Activated CD4-positive, alpha-beta T cell treated with anti-CD3 and anti-CD28 coated beads, Interleukin-2, Interleukin-6, amounts not matched to agents 100 ng/mL and 50 ng/mL, durations not matched to agents 16 hours and 8 hours (primary cell): ENCODE measurements around the gene HGFAC.
"Not testable (repeated sequence)": the region's sequence is repeated elsewhere in the genome, so short reads cannot be mapped to it uniquely, and the experiment has no call there.

ENCODE experiments used
- DNase-seq: peaks from one replicate; pipeline ENCODE4 v3.0.0-alpha.2; 2020

Gene HGFAC

GRCh38 chr4:3441501-3442459 lies at the start of gene HGFAC:
Gene HGFAC (plus strand): TSS chr4:3441968. CDS start chr4:3442002, 34 bp downstream.
- DNase-seq = no peak

GRCh38 chr4:3392321-3392720 lies 49.4 kb upstream of the HGFAC start:
- no peak for DNase-seq

GRCh38 chr4:3393171-3393570 lies 48.6 kb upstream of the HGFAC start:
- DNase-seq = no peak

- no peak for DNase-seq
Observed at GRCh38 chr4:3396600-3396999, 45.2 kb upstream of the HGFAC start.

- DNase-seq = no peak
Observed at GRCh38 chr4:3397128-3397527, 44.6 kb upstream of the HGFAC start.

- DNase-seq = peak; percentile 12
Observed at GRCh38 chr4:3399277-3400194, 42.2 kb upstream of the HGFAC start.

- DNase-seq = no peak
Observed at GRCh38 chr4:3401436-3402171, 40.2 kb upstream of the HGFAC start.

- DNase-seq = no peak
Observed at GRCh38 chr4:3402491-3403347, 39.0 kb upstream of the HGFAC start.

- DNase-seq = no peak
Observed at GRCh38 chr4:3403348-3403906, 38.3 kb upstream of the HGFAC start.

GRCh38 chr4:3404546-3404945 lies 37.2 kb upstream of the HGFAC start:
- DNase-seq = no peak

GRCh38 chr4:3405176-3405575 lies 36.6 kb upstream of the HGFAC start:
- no peak for DNase-seq

- DNase-seq = no peak
Observed at GRCh38 chr4:3406021-3406420, 35.7 kb upstream of the HGFAC start.

GRCh38 chr4:3406431-3406830 lies 35.3 kb upstream of the HGFAC start:
- DNase-seq = no peak

- DNase-seq = no peak
Observed at GRCh38 chr4:3407171-3407771, 34.5 kb upstream of the HGFAC start.

GRCh38 chr4:3407930-3408792 lies 33.6 kb upstream of the HGFAC start:
- DNase-seq = no peak

- no peak for DNase-seq
Observed at GRCh38 chr4:3408793-3409330, 32.9 kb upstream of the HGFAC start.

- no peak for DNase-seq
Observed at GRCh38 chr4:3409571-3410091, 32.1 kb upstream of the HGFAC start.

GRCh38 chr4:3410401-3411135 lies 31.2 kb upstream of the HGFAC start:
- DNase-seq = no peak

GRCh38 chr4:3411190-3411589 lies 30.6 kb upstream of the HGFAC start:
- DNase-seq = not testable (repeated sequence)
